Measurements from ENCODE around the gene SULT1A2.
"Not testable (repeated sequence)": the region's sequence is repeated elsewhere in the genome, so short reads cannot be mapped to it uniquely, and the experiment has no call there.

SULT1A2 gene

GRCh38 chr16:28555561-28555960, 41.3 kb downstream of the SULT1A2 start:
- no peaks in the 10 kb centered on the region for H3K36me3 ChIP-seq (ENCODE audit: control insufficient read depth, insufficient read depth, low read length)
- H3K27ac ChIP-seq (ENCODE audit: low read depth, low read length) = no peak overlapping the region
- H3K4me1 ChIP-seq (ENCODE audit: control insufficient read depth, insufficient read depth, low read length) = peaks cover 6% of the 10 kb centered on the region
- no peak overlapping the region for H3K4me3 ChIP-seq (ENCODE audit: low read length)
- no peak overlapping the region for H3K9ac ChIP-seq (ENCODE audit: low read length)
- H3K27me3 ChIP-seq (ENCODE audit: control insufficient read depth, insufficient read depth, low read length) = no peaks in the 10 kb centered on the region

GRCh38 chr16:28554634-28555423, 42.0 kb downstream of the SULT1A2 start:
- peak overlapping the region; percentile 51 for H3K27ac ChIP-seq (ENCODE audit: low read depth, low read length)
- H3K4me3 ChIP-seq (ENCODE audit: low read length) = peak overlapping the region; percentile 73
- H3K4me1 ChIP-seq (ENCODE audit: control insufficient read depth, insufficient read depth, low read length) = peaks cover 6% of the 10 kb centered on the region
- H3K27me3 ChIP-seq (ENCODE audit: control insufficient read depth, insufficient read depth, low read length) = no peaks in the 10 kb centered on the region
- no peaks in the 10 kb centered on the region for H3K36me3 ChIP-seq (ENCODE audit: control insufficient read depth, insufficient read depth, low read length)
- H3K9ac ChIP-seq (ENCODE audit: low read length) = peak overlapping the region; percentile 38

- Histone ChIP-seq H3K4me1 (ENCODE audit: control insufficient read depth, insufficient read depth, low read length) (peaks cover 6% of the 10 kb centered on the region), H3K36me3 (ENCODE audit: control insufficient read depth, insufficient read depth, low read length) (no peaks in the 10 kb centered on the region), H3K9ac (ENCODE audit: low read length) (peak within 1 kb of the TSS; percentile 96), H3K27me3 (ENCODE audit: control insufficient read depth, insufficient read depth, low read length) (no peaks in the 10 kb centered on the region), H3K27ac (ENCODE audit: low read depth, low read length) (peak within 1 kb of the TSS; percentile 100), H3K4me3 (ENCODE audit: low read length) (peak within 1 kb of the TSS; percentile 95)
Measured at GRCh38 chr16:28553776-28554633, 42.8 kb downstream of the SULT1A2 start, which contains the start of gene SGF29. TSS of gene SGF29 (plus strand) at chr16:28553920. CDS start at chr16:28581070, 27,150 bp downstream.

- H3K27me3 ChIP-seq (ENCODE audit: control insufficient read depth, insufficient read depth, low read length) = no peaks in the 10 kb centered on the region
- no peak overlapping the region for H3K4me3 ChIP-seq (ENCODE audit: low read length)
- no peak overlapping the region for H3K9ac ChIP-seq (ENCODE audit: low read length)
- H3K27ac ChIP-seq (ENCODE audit: low read depth, low read length) = no peak overlapping the region
- peaks cover under 1% of the 10 kb centered on the region for H3K4me1 ChIP-seq (ENCODE audit: control insufficient read depth, insufficient read depth, low read length)
- no peaks in the 10 kb centered on the region for H3K36me3 ChIP-seq (ENCODE audit: control insufficient read depth, insufficient read depth, low read length)
Measured at GRCh38 chr16:28549301-28549899, 47.5 kb downstream of the SULT1A2 start.

GRCh38 chr16:28548306-28548802, 48.5 kb downstream of the SULT1A2 start:
- no peak overlapping the region for H3K9ac ChIP-seq (ENCODE audit: low read length)
- H3K27ac ChIP-seq (ENCODE audit: low read depth, low read length) = no peak overlapping the region
- H3K4me1 ChIP-seq (ENCODE audit: control insufficient read depth, insufficient read depth, low read length) = no peaks in the 10 kb centered on the region
- no peaks in the 10 kb centered on the region for H3K27me3 ChIP-seq (ENCODE audit: control insufficient read depth, insufficient read depth, low read length)
- no peaks in the 10 kb centered on the region for H3K36me3 ChIP-seq (ENCODE audit: control insufficient read depth, insufficient read depth, low read length)
- H3K4me3 ChIP-seq (ENCODE audit: low read length) = no peak overlapping the region

- Histone ChIP-seq H3K9ac (ENCODE audit: low read length) (no peak overlapping the region), H3K4me1 (ENCODE audit: control insufficient read depth, insufficient read depth, low read length) (no peaks in the 10 kb centered on the region), H3K4me3 (ENCODE audit: low read length) (no peak overlapping the region), H3K27me3 (ENCODE audit: control insufficient read depth, insufficient read depth, low read length) (no peaks in the 10 kb centered on the region), H3K27ac (ENCODE audit: low read depth, low read length) (no peak overlapping the region), H3K36me3 (ENCODE audit: control insufficient read depth, insufficient read depth, low read length) (no peaks in the 10 kb centered on the region)
Measured at GRCh38 chr16:28546626-28547025, 50.2 kb downstream of the SULT1A2 start.

GRCh38 chr16:28545964-28546363, 50.9 kb downstream of the SULT1A2 start:
- not testable (repeated sequence) for H3K36me3 ChIP-seq (ENCODE audit: control insufficient read depth, insufficient read depth, low read length); H3K9ac ChIP-seq (ENCODE audit: low read length); H3K27ac ChIP-seq (ENCODE audit: low read depth, low read length); H3K4me3 ChIP-seq (ENCODE audit: low read length); H3K4me1 ChIP-seq (ENCODE audit: control insufficient read depth, insufficient read depth, low read length); H3K27me3 ChIP-seq (ENCODE audit: control insufficient read depth, insufficient read depth, low read length)

- no peaks in the 10 kb centered on the region for H3K4me1 ChIP-seq (ENCODE audit: control insufficient read depth, insufficient read depth, low read length)
- H3K4me3 ChIP-seq (ENCODE audit: low read length) = no peak overlapping the region
- no peak overlapping the region for H3K9ac ChIP-seq (ENCODE audit: low read length)
Measured at GRCh38 chr16:28544998-28545397, 51.9 kb downstream of the SULT1A2 start.

GRCh38 chr16:28543072-28543471, 53.8 kb downstream of the SULT1A2 start:
- Histone ChIP-seq H3K36me3 (ENCODE audit: control insufficient read depth, insufficient read depth, low read length) (no peaks in the 10 kb centered on the region), H3K27me3 (ENCODE audit: control insufficient read depth, insufficient read depth, low read length) (no peaks in the 10 kb centered on the region), H3K4me3 (ENCODE audit: low read length) (no peak overlapping the region), H3K27ac (ENCODE audit: low read depth, low read length) (no peak overlapping the region), H3K4me1 (ENCODE audit: control insufficient read depth, insufficient read depth, low read length) (peaks cover 5% of the 10 kb centered on the region), H3K9ac (ENCODE audit: low read length) (no peak overlapping the region)

More at GRCh38 chr16:28544998-28545397, 51.9 kb downstream of the SULT1A2 start:
- H3K27ac ChIP-seq (ENCODE audit: low read depth, low read length) = no peak overlapping the region
- no peaks in the 10 kb centered on the region for H3K27me3 ChIP-seq (ENCODE audit: control insufficient read depth, insufficient read depth, low read length)
- no peaks in the 10 kb centered on the region for H3K36me3 ChIP-seq (ENCODE audit: control insufficient read depth, insufficient read depth, low read length)

GRCh38 chr16:28542646-28543045, 54.2 kb downstream of the SULT1A2 start:
- Histone ChIP-seq H3K27ac (ENCODE audit: low read depth, low read length) (no peak overlapping the region), H3K9ac (ENCODE audit: low read length) (no peak overlapping the region), H3K4me3 (ENCODE audit: low read length) (no peak overlapping the region), H3K27me3 (ENCODE audit: control insufficient read depth, insufficient read depth, low read length) (no peaks in the 10 kb centered on the region), H3K36me3 (ENCODE audit: control insufficient read depth, insufficient read depth, low read length) (no peaks in the 10 kb centered on the region), H3K4me1 (ENCODE audit: control insufficient read depth, insufficient read depth, low read length) (peaks cover 9% of the 10 kb centered on the region)
